Fibroblast of lung (primary cell): Measurements from ENCODE around the gene STKLD1. TPM values are rescaled to one million over a fixed set of nuclear protein-coding genes. Genes with fewer than 3 reads are reported as not detected.
A peak's percentile ranks its signal among the peaks of the same experiment; 100 is the strongest.

Source experiments
- DNase-seq, 2 donors: peaks; one replicate each; pipeline versions ENCODE4 v3.0.0 to v3.0.0-alpha.2; 2010; ENCODE audit warnings: low read depth in 2 of 2
- H2AFZ ChIP-seq: 2 replicates; pipeline ENCODE4 v1.5.1; 2012; ENCODE audit warnings: low read length, control low read depth, inconsistent platforms
- H3K27ac ChIP-seq: 2 replicates; pipeline ENCODE4 v1.5.1; 2011; ENCODE audit warnings: low read length, control low read depth; ENCODE audit not compliant: insufficient read depth
- H3K27me3 ChIP-seq: 2 replicates; pipeline ENCODE4 v1.5.1; 2011; ENCODE audit warnings: mild to moderate bottlenecking, low read length; ENCODE audit not compliant: control insufficient read depth, insufficient read depth
- H3K36me3 ChIP-seq: 2 replicates; pipeline ENCODE4 v1.5.1; 2011; ENCODE audit warnings: low read length; ENCODE audit not compliant: control insufficient read depth, insufficient read depth
- H3K4me1 ChIP-seq: 2 replicates; pipeline ENCODE4 v1.5.1; 2011; ENCODE audit warnings: low read length; ENCODE audit not compliant: control insufficient read depth, insufficient read depth; ENCODE audit errors: extremely low read depth
- H3K4me2 ChIP-seq: 2 replicates; pipeline ENCODE4 v1.5.1; 2011; ENCODE audit warnings: low read length, control low read depth; ENCODE audit not compliant: insufficient read depth; ENCODE audit errors: extremely low read depth
- H3K4me3 ChIP-seq, 4 experiments: fragments of 200-600 bp in 1 of 4; sonication (generic) in 1 of 4; replicated peaks in 1 of 4; 2 replicates each; pipeline ENCODE4 v1.5.1; 2011 to 2016; ENCODE audit warnings: low read length in 4 of 4, low read depth in 3 of 4, mild to moderate bottlenecking in 3 of 4, control low read depth in 2 of 4, inconsistent platforms in 1 of 4, mixed read lengths in 1 of 4; ENCODE audit not compliant: insufficient read depth in 1 of 4; ENCODE audit errors: control extremely low read depth in 1 of 4
- H3K79me2 ChIP-seq: 2 replicates; pipeline ENCODE4 v1.5.1; 2012; ENCODE audit warnings: mild to moderate bottlenecking, low read length, inconsistent platforms; ENCODE audit not compliant: control insufficient read depth, insufficient read depth
- H3K9ac ChIP-seq: 2 replicates; pipeline ENCODE4 v1.5.1; 2011; ENCODE audit warnings: mild to moderate bottlenecking, low read length, control low read depth; ENCODE audit not compliant: insufficient read depth
- H3K9me3 ChIP-seq: 2 replicates; pipeline ENCODE4 v1.5.1; 2012; ENCODE audit warnings: low read depth, low read length; ENCODE audit not compliant: control insufficient read depth, insufficient read depth
- H4K20me1 ChIP-seq: 2 replicates; pipeline ENCODE4 v1.5.1; 2011; ENCODE audit warnings: low read length; ENCODE audit not compliant: control insufficient read depth, insufficient read depth; ENCODE audit errors: extremely low read depth
- CTCF ChIP-seq, 2 donors: IDR thresholded peaks in 1 of 2; conservative IDR thresholded peaks in 1 of 2; 1 replicate in 1 of 2; 2 replicates in 1 of 2; pipeline ENCODE4 v1.5.1; 2011 to 2012; ENCODE audit warnings: low read length in 2 of 2, control low read depth in 1 of 2, inconsistent platforms in 1 of 2, low read depth in 1 of 2, mild to moderate bottlenecking in 1 of 2
- EZH2 ChIP-seq: IDR thresholded peaks from 2 replicates; pipeline ENCODE4 v1.5.1; 2012; ENCODE audit warnings: low read length, control low read depth, mild to moderate bottlenecking; ENCODE audit errors: missing control alignments
- polyA plus RNA-seq, 2 donors: library from polyadenylated mRNA; depleted of rRNA in 1 of 2; stranded (reverse) in 1 of 2; unstranded in 1 of 2; fragments of >200 nt; gene quantifications; 2 replicates each; pipeline ENCODE4 v1.2.1, GENCODE V29; 2011 to 2012; ENCODE audit warnings: missing spikeins in 1 of 2
- total RNA-seq: library from RNA; depleted of rRNA; stranded (reverse); fragments of >200 nt; gene quantifications from 2 replicates; pipeline ENCODE4 v1.2.1, GENCODE V29; 2014

STKLD1 gene
- total and polyA plus RNA-seq, 2 donors (not counting 1 experiment from before 2014, with no cell fraction given), result 0.79 to 0.99 TPM

DNA sequence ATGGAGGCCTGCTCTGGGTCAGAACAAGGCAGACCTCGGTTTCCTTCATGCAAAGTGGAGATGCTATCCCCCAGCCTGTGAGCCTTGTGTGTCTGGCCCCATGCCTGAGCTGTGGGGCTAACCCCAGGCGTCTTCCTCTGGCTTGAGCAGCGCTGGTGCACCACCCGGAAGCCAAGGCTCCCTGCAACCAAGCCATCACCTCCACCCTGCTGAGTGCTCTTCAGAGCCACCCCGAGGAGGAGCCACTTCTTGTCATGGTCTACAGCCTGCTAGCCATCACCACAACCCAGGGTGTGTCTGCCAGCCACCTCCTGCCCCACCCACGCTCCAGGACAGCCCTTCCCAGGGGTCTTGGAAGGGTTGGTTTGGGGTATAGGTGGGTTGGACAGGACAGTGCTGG, 25.4 kb downstream of the STKLD1 start:
- peaks cover 4% of the 10 kb centered on the region for H3K36me3 ChIP-seq
- no peak for DNase-seq
- no peaks in the 10 kb centered on the region for H3K27me3 ChIP-seq
- H3K79me2 ChIP-seq, result no peaks in the 10 kb centered on the region
- TF ChIP-seq CTCF (conservative IDR thresholded peaks at IDR 0.05 in 1 of 2, IDR thresholded peaks at IDR 0.05 in 1 of 2; ENCODE audit: low read depth in 1 of 2, low read length in 2 of 2) (no peak), EZH2 (no peak)
- H3K9me3 ChIP-seq, result no peaks in the 10 kb centered on the region
- H3K4me1 ChIP-seq, result peaks cover 2% of the 10 kb centered on the region
- H4K20me1 ChIP-seq, result no peaks in the 10 kb centered on the region
- H3K4me2 ChIP-seq, result no peak overlapping the region
- no peak overlapping the region for H2AFZ ChIP-seq
- H3K27ac ChIP-seq, result no peak overlapping the region
- no peak overlapping the region for H3K4me3 ChIP-seq
- no peak overlapping the region for H3K9ac ChIP-seq

DNA sequence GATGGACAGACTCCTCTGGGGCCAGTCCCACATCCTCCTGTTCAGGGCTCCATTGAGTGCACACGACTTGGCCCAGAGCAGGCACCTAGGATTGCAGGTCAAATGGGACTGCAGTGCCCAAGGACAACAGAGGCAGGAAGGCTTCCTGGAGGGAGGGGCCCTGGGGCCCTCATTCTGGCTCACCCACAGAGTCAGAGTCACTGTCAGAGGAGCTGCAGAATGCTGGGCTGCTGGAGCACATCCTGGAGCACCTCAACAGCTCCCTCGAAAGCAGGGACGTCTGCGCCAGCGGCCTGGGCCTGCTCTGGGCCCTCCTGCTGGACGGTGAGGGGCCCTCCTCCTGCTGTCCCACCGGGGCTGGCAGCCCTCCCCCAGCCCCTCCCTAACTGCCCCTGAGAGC, 26.5 kb downstream of the STKLD1 start:
- no peaks in the 10 kb centered on the region for H4K20me1 ChIP-seq
- no peak for TF ChIP-seq EZH2
- TF ChIP-seq CTCF (conservative IDR thresholded peaks at IDR 0.05 in 1 of 2, IDR thresholded peaks at IDR 0.05 in 1 of 2; ENCODE audit: low read depth in 1 of 2, low read length in 2 of 2), result no peak
- H3K27ac ChIP-seq, result no peak overlapping the region
- no peak for DNase-seq
- H3K4me2 ChIP-seq, result no peak overlapping the region
- no peak overlapping the region for H3K4me3 ChIP-seq
- peaks cover 2% of the 10 kb centered on the region for H3K4me1 ChIP-seq
- peaks cover 10% of the 10 kb centered on the region for H3K36me3 ChIP-seq
- H3K9me3 ChIP-seq, result no peaks in the 10 kb centered on the region
- H3K27me3 ChIP-seq, result no peaks in the 10 kb centered on the region
- H3K9ac ChIP-seq, result no peak overlapping the region
- no peak overlapping the region for H2AFZ ChIP-seq
- H3K79me2 ChIP-seq, result no peaks in the 10 kb centered on the region

DNA sequence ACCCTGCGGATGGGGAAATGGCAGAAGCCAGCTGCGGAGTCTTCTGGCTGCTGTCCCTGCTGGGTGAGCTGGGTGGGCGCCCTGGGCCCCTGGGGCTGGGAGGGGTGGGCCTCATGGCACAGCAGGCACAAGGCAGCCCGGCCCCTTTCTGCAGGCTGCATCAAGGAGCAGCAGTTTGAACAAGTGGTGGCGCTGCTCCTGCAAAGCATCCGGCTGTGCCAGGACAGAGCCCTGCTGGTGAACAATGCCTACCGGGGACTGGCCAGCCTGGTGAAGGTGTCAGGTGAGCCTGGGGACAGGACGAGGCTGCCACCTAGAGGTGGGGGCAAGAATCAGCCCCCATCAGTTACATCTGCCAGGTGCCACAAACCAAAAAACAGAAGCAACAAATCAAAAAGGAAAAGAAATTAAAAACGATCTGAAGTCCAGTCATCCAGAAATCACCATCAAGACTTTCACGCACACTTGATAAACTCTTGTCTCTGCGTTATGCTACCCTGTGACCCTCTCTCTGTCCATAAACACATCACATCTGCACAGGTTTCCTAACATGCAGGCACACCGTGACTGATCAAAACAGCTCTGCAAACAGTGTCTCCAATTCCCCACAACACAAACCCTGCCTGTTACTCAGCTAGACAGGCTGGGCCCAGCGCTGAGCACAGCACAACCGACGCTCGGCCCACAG, 27.7 kb downstream of the STKLD1 start:
- Histone ChIP-seq H3K79me2 (no peaks in the 10 kb centered on the region), H4K20me1 (no peaks in the 10 kb centered on the region), H3K9ac (no peak overlapping the region), H3K4me3 (no peak overlapping the region), H3K27me3 (no peaks in the 10 kb centered on the region), H3K36me3 (peaks cover 12% of the 10 kb centered on the region), H3K4me1 (peaks cover 2% of the 10 kb centered on the region), H3K9me3 (no peaks in the 10 kb centered on the region), H2AFZ (no peak overlapping the region), H3K4me2 (no peak overlapping the region), H3K27ac (no peak overlapping the region)
- DNase-seq, result no peak
- TF ChIP-seq EZH2, result no peak
- TF ChIP-seq CTCF (conservative IDR thresholded peaks at IDR 0.05 in 1 of 2, IDR thresholded peaks at IDR 0.05 in 1 of 2; ENCODE audit: low read depth in 1 of 2, low read length in 2 of 2), result peak; percentile 39 to 46
